PC-3 (cell line): Measurements from ENCODE around the gene ULK4.

Experiments used
- CTCF ChIP-seq: fragments of 300-600 bp; sonication (generic); conservative IDR thresholded peaks from 2 replicates; pipeline ENCODE4 v1.5.1; 2017; ENCODE audit warnings: antibody characterized with exemption, low read depth, mild to moderate bottlenecking, low read length
- EZH2 ChIP-seq: fragments of 300-600 bp; sonication (generic); IDR thresholded peaks from one replicate; pipeline ENCODE4 v1.6.1; 2017; ENCODE audit warnings: antibody characterized with exemption, mild to moderate bottlenecking, low read length; ENCODE audit not compliant: unreplicated experiment
- EZH2phosphoT487 ChIP-seq: fragments of 300-600 bp; sonication (generic); IDR thresholded peaks from 2 replicates; pipeline ENCODE4 v1.6.1; 2018; ENCODE audit warnings: mild to moderate bottlenecking, antibody characterized with exemption, low read length, borderline replicate concordance

- TF ChIP-seq CTCF (no peak), EZH2phosphoT487 (no peak), EZH2 (no peak)
These were observed 312.7 kb downstream of the ULK4 start for GRCh38 chr3:41649129-41649739.
